ENCODE data around the gene CDCA3. TPM values are rescaled to one million over a fixed set of nuclear protein-coding genes. Genes with fewer than 3 reads are reported as not detected.

The CDCA3 gene
- total RNA-seq, 2 experiments from 2014 or later, result 74.6 to 83.8 TPM

- ChIA-PET CTCF (interaction anchor here (1.0 to 9.5 kb wide), 2 partner anchors 10 to 11 kb away, joined by 3 to 124 read pairs; partner anchors contain the start of genes CDCA3 and USP5), POLR2A (interaction anchor here (0.7 to 13.0 kb wide), 4 partner anchors 9 to 103 kb away, joined by 3 to 218 read pairs (median 6); partner anchors contain the start of genes C12orf57, CDCA3, RNU7-1 and SPSB2)
- no peak for TF ChIP-seq CTCF (IDR thresholded peaks at IDR 0.05)
- peaks cover 20% of the 10 kb centered on the region for H3K4me1 Mint-ChIP-seq (ENCODE audit: low read depth)
- intact Hi-C loops (cut with micrococcal nuclease), result no loop called here
- H3K9me3 Mint-ChIP-seq, result no peaks in the 10 kb centered on the region
- no peak overlapping the region for H3K27ac Mint-ChIP-seq
- no peaks in the 10 kb centered on the region for H3K27me3 Mint-ChIP-seq
- no peak for DNase-seq
- H3K36me3 Mint-ChIP-seq (ENCODE audit: low read depth), result peaks cover 64% of the 10 kb centered on the region
- H3K4me3 Mint-ChIP-seq, result no peak overlapping the region
- ATAC-seq, result no peak
Measured at GRCh38 chr12:6863586-6864321, 12.7 kb upstream of the CDCA3 start.

GRCh38 chr12:6863033-6863432 lies 11.9 kb upstream of the CDCA3 start:
- POLR2A ChIA-PET, result interaction anchor here (0.7 to 13.0 kb wide), 3 partner anchors 10 to 102 kb away, joined by 3 to 218 read pairs (median 9); partner anchors contain the start of genes CDCA3, SPSB2 and USP5
- Mint-ChIP-seq H3K4me3 (no peak overlapping the region), H3K36me3 (ENCODE audit: low read depth) (peaks cover 60% of the 10 kb centered on the region), H3K4me1 (ENCODE audit: low read depth) (peaks cover 18% of the 10 kb centered on the region), H3K9me3 (no peaks in the 10 kb centered on the region), H3K27ac (no peak overlapping the region), H3K27me3 (no peaks in the 10 kb centered on the region)
- CTCF ChIA-PET, result interaction anchor here (1.0 to 1.2 kb wide), 2 partner anchors 9 to 11 kb away, joined by 3 read pairs; partner anchors contain the start of gene USP5
- DNase-seq (no peak), ATAC-seq (no peak)
- no peak for TF ChIP-seq CTCF (IDR thresholded peaks at IDR 0.05)
- intact Hi-C loops (cut with micrococcal nuclease), result no loop called here

- Mint-ChIP-seq H3K4me1 (ENCODE audit: low read depth) (peaks cover 10% of the 10 kb centered on the region), H3K4me3 (no peak overlapping the region), H3K9me3 (no peaks in the 10 kb centered on the region), H3K27ac (no peak overlapping the region), H3K27me3 (no peaks in the 10 kb centered on the region), H3K36me3 (ENCODE audit: low read depth) (peaks cover 65% of the 10 kb centered on the region)
- POLR2A ChIA-PET, result interaction anchor here (1.1 to 2.1 kb wide), 3 partner anchors 9 to 61 kb away, joined by 3 to 11 read pairs (median 6); partner anchors contain the start of genes SPSB2 and USP5
- intact Hi-C loops (cut with micrococcal nuclease), result no loop called here
- ATAC-seq (no peak), DNase-seq (no peak)
- no peak for TF ChIP-seq CTCF (IDR thresholded peaks at IDR 0.05)
- CTCF ChIA-PET, result interaction anchor here (0.8 to 1.0 kb wide), 3 partner anchors 8 to 12 kb away, joined by 3 to 5 read pairs (median 4); partner anchors contain the start of gene SPSB2
Measured at GRCh38 chr12:6861391-6861790, 10.3 kb upstream of the CDCA3 start.

GRCh38 chr12:6860942-6861341 lies 9.9 kb upstream of the CDCA3 start:
- DNase-seq, result no peak
- ChIA-PET POLR2A (interaction anchor here (1.5 to 2.1 kb wide), 2 partner anchors 8 to 12 kb away, joined by 6 to 11 read pairs; partner anchors contain the start of genes SPSB2 and USP5), CTCF (interaction anchor here (0.8 to 1.0 kb wide), 3 partner anchors 8 to 12 kb away, joined by 3 to 5 read pairs (median 4); partner anchors contain the start of gene SPSB2)
- no peaks in the 10 kb centered on the region for H3K27me3 Mint-ChIP-seq
- H3K36me3 Mint-ChIP-seq (ENCODE audit: low read depth), result peaks cover 63% of the 10 kb centered on the region
- H3K4me1 Mint-ChIP-seq (ENCODE audit: low read depth), result peaks cover 6% of the 10 kb centered on the region
- TF ChIP-seq CTCF (IDR thresholded peaks at IDR 0.05), result no peak
- H3K4me3 Mint-ChIP-seq, result no peak overlapping the region
- no peak overlapping the region for H3K27ac Mint-ChIP-seq
- ATAC-seq, result no peak
- H3K9me3 Mint-ChIP-seq, result no peaks in the 10 kb centered on the region
- intact Hi-C loops (cut with micrococcal nuclease), result no loop called here

Data from activated CD8-positive, alpha-beta T cell treated with anti-CD3 and anti-CD28 coated beads for 36 hours (primary cell).